ENCODE results near the gene CHCHD3. TPM values are rescaled to one million over a fixed set of nuclear protein-coding genes. Genes with fewer than 3 reads are reported as not detected.

The CHCHD3 gene
- total and polyA plus RNA-seq, 9 of the 15 experiments (the other 6 are each of a cell fraction or from before 2014, with no cell fraction given), result 66.2 to 279 (median 204) TPM

- Histone ChIP-seq H3K79me2 (ENCODE audit: control insufficient read depth, insufficient read depth, low read length) (peaks cover 93% of the 10 kb centered on the region), H3K27me3 (ENCODE audit: control insufficient read depth in 2 of 2, insufficient read depth in 2 of 2, low read length in 2 of 2) (no peaks in the 10 kb centered on the region), H3K4me1 (replicated peaks in 1 of 2; ENCODE audit: control insufficient read depth in 2 of 2, insufficient read depth in 2 of 2, low read length in 2 of 2) (peaks cover 0 to 16% of the 10 kb centered on the region in 2 experiments; a peak in 2 of 5 replicates), H3K27ac (ENCODE audit: extremely low read depth, low read depth, low read length) (no peak overlapping the region), H3K36me3 (ENCODE audit: control insufficient read depth, insufficient read depth, low read length) (peaks cover 16% of the 10 kb centered on the region), H2AFZ (ENCODE audit: low read depth, low read length) (no peak overlapping the region), H3K9me1 (ENCODE audit: control insufficient read depth, insufficient read depth, low read length) (no peaks in the 10 kb centered on the region), H4K20me1 (replicated peaks; ENCODE audit: control insufficient read depth, insufficient read depth, low read length) (peaks cover 30% of the 10 kb centered on the region), H3K4me2 (ENCODE audit: insufficient read depth, low read length) (no peak overlapping the region), H3K9ac (ENCODE audit: insufficient read depth in 1 of 2, low read depth in 2 of 2, low read length in 2 of 2) (no peak overlapping the region), H3K4me3 (no peak overlapping the region), H3K9me3 (replicated peaks; ENCODE audit: control insufficient read depth, insufficient read depth, low read depth, low read length) (no peaks in the 10 kb centered on the region)
- intact Hi-C loops (cut with micrococcal nuclease) (no loop called here), in situ Hi-C loops (cut with MboI) (no loop called here)
- DNase-seq (ENCODE audit: extremely low read depth in 1 of 4, low spot score in 3 of 4) (no peak), FAIRE-seq (no peak), ATAC-seq (no peak)
- ChIA-PET CTCF (ENCODE audit: low intra/inter-chr PET ratio) (no interaction called here), POLR2A (interaction anchor here (1.3 kb wide), 1 partner anchor 29 kb away, joined by 5 read pairs; the partner anchor contains the start of gene CHCHD3)
- WGBS (ENCODE audit: insufficient coverage, low coverage, missing lambda C conversion rate), result 74% methylated on average over 4 of the region's 4 CpGs
- no TSS peak for BruUV-seq (replicated peaks)
- TF ChIP-seq TFAM (CRISPR knock-in tag; conservative IDR thresholded peaks at IDR 0.05), result no peak
- TF ChIP-seq ZNF384 (IDR thresholded peaks at IDR 0.05; ENCODE audit: low read depth, low read length), result no peak
- no peak for TF ChIP-seq ZBTB1 (CRISPR knock-in tag; IDR thresholded peaks at IDR 0.05; ENCODE audit: borderline replicate concordance, low read depth)
- TF ChIP-seq ZNF583 (CRISPR knock-in tag; IDR thresholded peaks at IDR 0.05), result no peak
- TF ChIP-seq FOXJ2 (tag; IDR thresholded peaks at IDR 0.05), result no peak
- no peak for TF ChIP-seq ZNF23 (CRISPR knock-in tag; IDR thresholded peaks at IDR 0.05)
- no peak for TF ChIP-seq CREB1 (IDR thresholded peaks at IDR 0.05)
- TF ChIP-seq CREB1 (CRISPR knock-in tag; IDR thresholded peaks at IDR 0.05), result no peak
- TF ChIP-seq ZNF282 (CRISPR knock-in tag; IDR thresholded peaks at IDR 0.05), result no peak
- no peak for TF ChIP-seq ELK1 (CRISPR knock-in tag; IDR thresholded peaks at IDR 0.05)
- TF ChIP-seq ZNF324 (CRISPR knock-in tag; IDR thresholded peaks at IDR 0.05), result no peak
- no peak for TF ChIP-seq CXXC5 (CRISPR knock-in tag; IDR thresholded peaks at IDR 0.05)
- no peak for TF ChIP-seq CREB3 (tag; conservative IDR thresholded peaks at IDR 0.05; ENCODE audit: low read depth)
- no peak for TF ChIP-seq HINFP (tag; conservative IDR thresholded peaks at IDR 0.05; ENCODE audit: low read depth)
- no peak for TF ChIP-seq ERF (CRISPR knock-in tag; IDR thresholded peaks at IDR 0.05)
- TF ChIP-seq ZNF398 (CRISPR knock-in tag; IDR thresholded peaks at IDR 0.05), result no peak
- TF ChIP-seq ZNF655 (CRISPR knock-in tag; IDR thresholded peaks at IDR 0.05), result no peak
Observed at GRCh38 chr7:133053321-133053891, 28.5 kb downstream of the CHCHD3 start.

All from K562 (cell line).